Smooth muscle cell (in vitro differentiated cells): ENCODE data around the gene RTP1. TPM values are rescaled to one million over a fixed set of nuclear protein-coding genes. Genes with fewer than 3 reads are reported as not detected.
"Not testable (repeated sequence)": the region's sequence is repeated elsewhere in the genome, so short reads cannot be mapped to it uniquely, and the experiment has no call there.

Experiments
- DNase-seq: peaks from one replicate; lab custom pipeline; 2025; ENCODE audit not compliant: unreplicated experiment; lab: John Stamatoyannopoulos, UW
- H2AFZ ChIP-seq: fragments of 200-600 bp; sonication (generic); 2 replicates; pipeline ENCODE4 v1.6.0; 2016; ENCODE audit warnings: antibody characterized with exemption, low read depth, mild to moderate bottlenecking
- H3F3A ChIP-seq: fragments of 200-600 bp; sonication (generic); 2 replicates; pipeline ENCODE4 v1.6.0; 2017; ENCODE audit warnings: antibody characterized with exemption, low read depth
- H3K27ac ChIP-seq: fragments of 200-600 bp; sonication (generic); 2 replicates; pipeline ENCODE4 v1.5.1; 2016; ENCODE audit warnings: low read depth, mild to moderate bottlenecking
- H3K27me3 ChIP-seq: fragments of 200-600 bp; sonication (generic); 2 replicates; pipeline ENCODE4 v1.6.1; 2016; ENCODE audit warnings: low read depth, mild to moderate bottlenecking
- H3K36me3 ChIP-seq: fragments of 200-600 bp; sonication (generic); 2 replicates; pipeline ENCODE4 v1.5.1; 2016; ENCODE audit warnings: low read depth
- H3K4me1 ChIP-seq: fragments of 200-600 bp; sonication (generic); 2 replicates; pipeline ENCODE4 v1.5.1; 2016; ENCODE audit warnings: low read depth
- H3K4me2 ChIP-seq: fragments of 200-600 bp; sonication (generic); 2 replicates; pipeline ENCODE4 v1.6.0; 2016; ENCODE audit warnings: mild to moderate bottlenecking
- H3K4me3 ChIP-seq: fragments of 200-600 bp; sonication (generic); 2 replicates; pipeline ENCODE4 v1.5.1; 2016; ENCODE audit warnings: mild to moderate bottlenecking
- H3K79me2 ChIP-seq: fragments of 200-600 bp; sonication (generic); 2 replicates; pipeline ENCODE4 v1.6.0; 2016; ENCODE audit warnings: low read depth, mild to moderate bottlenecking
- H3K9ac ChIP-seq: fragments of 200-600 bp; sonication (generic); 2 replicates; pipeline ENCODE4 v1.6.0; 2016; ENCODE audit warnings: low read depth
- H3K9me3 ChIP-seq: fragments of 200-600 bp; sonication (generic); replicated peaks from 2 replicates; pipeline ENCODE4 v1.5.1; 2016; ENCODE audit warnings: low read depth
- H4K20me1 ChIP-seq: fragments of 200-600 bp; sonication (generic); 2 replicates; pipeline ENCODE4 v1.6.0; 2016; ENCODE audit warnings: low read depth
- CTCF ChIP-seq: fragments of 200-600 bp; sonication (generic); IDR thresholded peaks from 2 replicates; pipeline ENCODE4 v1.5.1; 2017; ENCODE audit warnings: borderline replicate concordance, mild to moderate bottlenecking, antibody characterized with exemption; ENCODE audit not compliant: insufficient read depth, poor library complexity, severe bottlenecking
- WGBS: methylation state at CpG from one replicate; pipeline ENCODE4 v1.1.7; 2016; ENCODE audit warnings: low lambda C conversion rate; 5-methylcytosine and 5-hydroxymethylcytosine counted together
- polyA plus RNA-seq: library from polyadenylated mRNA; unstranded; fragments of >200 nt; fragmentation: Nextera tagmentation; extraction: Ambion mirVana; gene quantifications from 2 replicates; pipeline ENCODE4 v1.2.1, GENCODE V29; 2016
- total RNA-seq: library from RNA; depleted of rRNA; stranded (reverse); fragments of >200 nt; gene quantifications from 2 replicates; pipeline ENCODE4 v1.2.3, GENCODE V29; 2014

The RTP1 gene
- total and polyA plus RNA-seq, 2 experiments from 2014 or later, result not detected

GRCh38 chr3:187169231-187169960 lies 27.9 kb upstream of the RTP1 start:
- Histone ChIP-seq H3K4me2 (peak overlapping the region; percentile 38), H3K4me1 (peaks cover 9% of the 10 kb centered on the region), H3K4me3 (no peak overlapping the region), H2AFZ (peak overlapping the region; percentile 8), H3K27me3 (no peaks in the 10 kb centered on the region), H3F3A (peaks cover 4% of the 10 kb centered on the region), H3K36me3 (no peaks in the 10 kb centered on the region), H3K9ac (no peak overlapping the region), H3K79me2 (no peaks in the 10 kb centered on the region), H3K27ac (no peak overlapping the region), H3K9me3 (no peaks in the 10 kb centered on the region), H4K20me1 (no peaks in the 10 kb centered on the region)
- WGBS, result 90% methylated on average over 2 of the region's 2 CpGs
- TF ChIP-seq CTCF, result no peak
- no peak for DNase-seq

GRCh38 chr3:187170911-187171310 lies 26.4 kb upstream of the RTP1 start:
- H3K4me3 ChIP-seq, DNase-seq, H4K20me1 ChIP-seq, H3K9ac ChIP-seq, H3K27ac ChIP-seq, H3K27me3 ChIP-seq, H3K9me3 ChIP-seq, H2AFZ ChIP-seq, H3K36me3 ChIP-seq, H3F3A ChIP-seq, H3K79me2 ChIP-seq, H3K4me2 ChIP-seq, H3K4me1 ChIP-seq: not testable (repeated sequence)
- WGBS, result 96% methylated on average over 5 of the region's 5 CpGs

- 95% methylated on average over 2 of the region's 2 CpGs for WGBS
- peaks cover 4% of the 10 kb centered on the region for H3K4me1 ChIP-seq
- no peaks in the 10 kb centered on the region for H3K79me2 ChIP-seq
- H3K4me2 ChIP-seq, result no peak overlapping the region
- H3K27me3 ChIP-seq, result no peaks in the 10 kb centered on the region
- DNase-seq, result no peak
- H3K9me3 ChIP-seq, result no peaks in the 10 kb centered on the region
- no peaks in the 10 kb centered on the region for H3K36me3 ChIP-seq
- no peak overlapping the region for H3K27ac ChIP-seq
- no peak overlapping the region for H3K9ac ChIP-seq
- H4K20me1 ChIP-seq, result no peaks in the 10 kb centered on the region
- no peak overlapping the region for H3K4me3 ChIP-seq
- no peak overlapping the region for H2AFZ ChIP-seq
- no peak for TF ChIP-seq CTCF
- H3F3A ChIP-seq, result peaks cover 4% of the 10 kb centered on the region
Measured at GRCh38 chr3:187172929-187173328, 24.4 kb upstream of the RTP1 start.

- no peak for TF ChIP-seq CTCF
- no peaks in the 10 kb centered on the region for H4K20me1 ChIP-seq
- no peaks in the 10 kb centered on the region for H3K79me2 ChIP-seq
- peaks cover 26% of the 10 kb centered on the region for H3K4me1 ChIP-seq
- peaks cover 6% of the 10 kb centered on the region for H3F3A ChIP-seq
- no peaks in the 10 kb centered on the region for H3K9me3 ChIP-seq
- no peaks in the 10 kb centered on the region for H3K36me3 ChIP-seq
- no peak overlapping the region for H3K27ac ChIP-seq
- no peak overlapping the region for H2AFZ ChIP-seq
- no peak overlapping the region for H3K4me3 ChIP-seq
- no peak overlapping the region for H3K4me2 ChIP-seq
- peaks cover 16% of the 10 kb centered on the region for H3K27me3 ChIP-seq
- H3K9ac ChIP-seq, result no peak overlapping the region
- DNase-seq, result no peak
- WGBS, result 87% methylated on average over 7 of the region's 7 CpGs
Measured at GRCh38 chr3:187181454-187182170, 15.7 kb upstream of the RTP1 start.
